ENCODE measurements around the gene DISC1.

DISC1 gene

GRCh38 chr1:232044728-232045127 lies 418.1 kb downstream of the DISC1 start:
- DNase-seq (ENCODE audit: low spot score), result no peak

DNA sequence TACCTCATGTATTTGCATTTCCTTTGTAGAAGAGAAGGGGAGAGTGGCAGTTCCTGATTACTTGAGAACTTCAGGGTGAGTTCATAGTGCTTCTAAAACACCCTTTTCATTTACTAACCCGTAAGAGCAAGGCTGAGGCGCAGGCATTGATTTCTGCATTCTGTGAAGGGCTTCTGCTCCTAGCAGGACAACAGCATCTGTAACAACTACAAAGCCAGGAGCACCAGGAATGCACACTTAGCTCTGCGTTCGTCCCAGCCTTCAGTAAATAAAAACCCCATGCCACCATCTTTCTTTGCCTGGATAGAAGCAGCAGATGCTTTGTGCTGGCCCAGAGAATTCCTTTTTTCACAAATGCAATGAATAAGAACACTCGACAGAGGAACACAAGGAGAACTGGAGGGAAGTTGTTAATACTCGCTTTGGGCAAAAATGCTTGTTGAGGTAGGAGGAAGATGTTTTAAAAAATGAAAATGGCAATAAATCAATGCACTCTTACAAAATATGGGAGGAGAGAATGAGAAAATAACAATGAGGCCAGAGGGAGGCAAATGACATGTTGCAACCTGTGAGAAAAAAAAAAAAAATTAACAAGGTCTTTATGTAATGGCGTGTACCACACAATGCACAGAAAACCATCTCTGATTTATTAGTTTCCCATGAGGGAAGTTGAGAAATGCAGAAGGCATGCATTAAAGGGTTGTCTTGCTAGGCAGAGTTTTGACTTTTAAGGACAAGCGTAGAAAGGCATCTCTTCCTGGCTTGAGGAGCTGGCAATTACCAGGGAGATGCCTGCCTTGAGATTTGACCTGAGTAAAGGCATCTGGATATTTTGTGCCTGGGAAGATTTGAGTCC lies 418.8 kb downstream of the DISC1 start:
- no peak for DNase-seq (ENCODE audit: low spot score)

- no peak for DNase-seq (ENCODE audit: low spot score)
These were observed 420.1 kb downstream of the DISC1 start for GRCh38 chr1:232046451-232047306.

GRCh38 chr1:232047473-232047872 lies 420.9 kb downstream of the DISC1 start:
- DNase-seq (ENCODE audit: low spot score), result no peak

- DNase-seq (ENCODE audit: low spot score), result no peak
These were observed 421.9 kb downstream of the DISC1 start for GRCh38 chr1:232048481-232048880.

DNA sequence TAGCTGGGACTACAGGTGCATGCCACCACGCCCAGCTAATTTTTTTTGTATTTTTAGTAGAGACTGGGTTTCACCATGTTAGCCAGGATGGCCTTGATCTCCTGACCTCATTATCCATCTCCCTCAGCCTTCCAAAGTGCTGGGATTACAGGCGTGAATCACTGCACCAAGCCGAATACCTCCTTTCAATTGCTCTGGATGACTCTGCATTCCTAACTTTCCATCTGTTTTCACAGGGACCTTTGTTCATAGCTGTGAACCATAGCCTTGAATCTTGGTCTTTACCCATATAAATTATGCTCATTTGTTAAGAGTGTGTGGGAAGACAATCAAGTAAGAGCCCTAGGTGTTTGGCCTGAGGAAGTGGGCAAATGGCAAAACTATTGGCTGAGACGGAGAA lies 422.7 kb downstream of the DISC1 start:
- DNase-seq (ENCODE audit: low spot score), result no peak

DNA sequence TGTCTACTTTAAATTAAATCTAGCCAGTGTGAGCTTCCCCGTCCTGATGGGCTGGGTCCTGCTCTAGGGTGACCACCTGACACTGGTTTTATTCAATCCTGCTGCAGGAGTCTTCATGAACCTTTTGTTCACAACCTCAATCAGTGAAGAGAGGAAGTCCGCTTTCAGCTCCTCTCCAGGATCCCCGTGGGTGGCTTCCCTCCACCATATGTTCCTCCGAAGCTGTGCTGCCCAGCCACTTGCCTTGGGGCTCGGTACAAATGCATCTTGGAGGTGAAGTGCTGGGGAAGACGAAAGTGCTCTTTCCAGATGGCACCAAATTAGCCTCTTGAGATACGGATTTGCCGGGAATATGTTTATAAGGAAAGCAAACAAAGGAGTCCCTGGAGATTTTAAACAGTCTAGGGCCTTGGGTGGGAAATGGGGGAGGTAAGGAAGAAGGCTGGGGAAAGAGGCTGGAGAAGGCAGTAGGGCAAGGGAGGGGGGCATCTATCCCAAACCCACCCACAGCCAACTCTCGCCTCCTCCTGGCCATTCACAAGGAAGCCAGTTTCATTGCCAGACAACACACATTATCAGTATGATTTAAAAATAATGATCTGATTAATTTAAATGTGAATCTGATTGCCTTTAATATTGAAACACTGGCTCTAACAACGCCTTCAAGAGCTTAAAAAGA lies 430.8 kb downstream of the DISC1 start:
- peak; percentile 86 for DNase-seq (ENCODE audit: low spot score)

- no peak for DNase-seq (ENCODE audit: low spot score)
These were observed 431.3 kb downstream of the DISC1 start for GRCh38 chr1:232057896-232058274.

GRCh38 chr1:232059726-232060374 lies 433.3 kb downstream of the DISC1 start:
- peak; percentile 91 for DNase-seq (ENCODE audit: low spot score)

- DNase-seq (ENCODE audit: low spot score), result no peak
These were observed 436.4 kb downstream of the DISC1 start for GRCh38 chr1:232062967-232063366.

- DNase-seq (ENCODE audit: low spot score), result no peak
These were observed 439.9 kb downstream of the DISC1 start for GRCh38 chr1:232066521-232066920.

GRCh38 chr1:232074265-232074664 lies 447.7 kb downstream of the DISC1 start:
- DNase-seq (ENCODE audit: low spot score), result no peak

DNA sequence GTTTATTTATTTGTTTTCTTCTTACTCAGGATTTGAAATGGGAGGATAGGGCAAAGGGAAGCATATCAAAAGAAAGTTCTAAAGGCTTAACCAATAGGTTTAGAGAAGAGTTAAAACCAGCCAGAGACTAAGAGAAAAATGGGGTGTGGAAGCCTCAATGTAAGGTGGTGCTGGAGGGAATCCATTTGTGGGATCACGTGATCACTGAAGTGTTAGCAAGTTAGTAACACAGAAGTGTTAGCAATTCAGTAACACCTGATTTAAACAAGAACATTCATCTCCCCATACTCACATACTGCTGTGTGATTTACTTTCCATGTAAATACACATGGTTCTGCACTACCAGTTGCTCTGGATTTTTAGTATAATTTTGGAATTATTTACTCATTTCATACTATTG lies 451.2 kb downstream of the DISC1 start:
- no peak for DNase-seq (ENCODE audit: low spot score)

DNA sequence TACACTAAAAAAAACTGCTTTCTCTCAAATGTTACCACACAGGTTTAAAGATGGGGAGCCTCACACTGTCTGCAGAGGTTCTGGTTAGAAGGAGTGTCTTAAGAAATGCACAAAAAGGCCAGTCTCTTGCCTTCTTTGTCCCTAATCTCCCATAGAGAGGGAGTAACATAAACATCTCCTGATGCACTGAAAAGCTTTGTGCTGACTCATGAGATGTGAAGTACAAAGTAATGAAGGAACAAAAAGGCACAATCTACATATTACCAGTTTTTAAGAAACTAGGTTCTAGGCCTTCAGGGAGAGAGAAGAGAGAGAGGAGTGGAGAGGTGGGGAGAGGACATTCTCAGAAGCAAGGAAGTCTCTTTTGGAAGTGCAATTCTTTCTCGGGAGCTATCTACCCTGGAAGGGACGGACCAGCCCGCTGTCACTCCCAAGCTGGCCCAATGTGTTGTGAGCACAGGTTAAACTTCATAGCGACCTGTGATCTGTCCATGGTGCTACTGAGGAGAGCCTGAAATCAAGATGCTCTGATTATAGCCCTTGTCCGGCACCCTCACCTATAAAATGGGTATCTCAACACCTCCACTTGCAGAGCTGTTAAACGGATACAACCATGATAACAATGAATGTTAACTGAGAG lies 458.1 kb downstream of the DISC1 start:
- no peak for DNase-seq (ENCODE audit: low spot score)

GRCh38 chr1:232090816-232091215 lies 464.2 kb downstream of the DISC1 start:
- DNase-seq (ENCODE audit: low spot score), result no peak
